ENCODE measurements around the gene NBPF6.
"Not testable (repeated sequence)": the region's sequence is repeated elsewhere in the genome, so short reads cannot be mapped to it uniquely, and the experiment has no call there.

DNA sequence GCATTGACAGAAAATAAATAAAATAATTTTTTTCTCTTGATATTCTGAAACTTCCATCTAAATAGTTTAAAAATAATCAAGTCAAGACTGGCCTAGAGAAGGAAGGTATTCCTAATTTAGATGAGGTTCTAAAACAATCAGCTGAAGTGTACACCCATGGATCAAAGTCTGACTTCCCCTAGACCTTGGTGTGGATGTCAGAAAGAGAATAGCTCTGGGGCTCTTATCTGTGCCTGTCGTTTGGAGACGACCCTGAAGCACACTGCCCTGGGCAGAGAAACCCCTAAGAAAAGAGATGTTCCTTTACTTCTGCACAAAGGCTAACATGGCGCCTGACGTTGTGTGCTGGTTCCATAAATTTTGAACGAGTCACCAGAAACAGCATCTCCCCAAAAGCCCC is 30.0 kb upstream of the NBPF6 start:
- TF ChIP-seq POLR2A (IDR thresholded peaks at IDR 0.05): not testable (repeated sequence)
- TF ChIP-seq, protein P1, sequence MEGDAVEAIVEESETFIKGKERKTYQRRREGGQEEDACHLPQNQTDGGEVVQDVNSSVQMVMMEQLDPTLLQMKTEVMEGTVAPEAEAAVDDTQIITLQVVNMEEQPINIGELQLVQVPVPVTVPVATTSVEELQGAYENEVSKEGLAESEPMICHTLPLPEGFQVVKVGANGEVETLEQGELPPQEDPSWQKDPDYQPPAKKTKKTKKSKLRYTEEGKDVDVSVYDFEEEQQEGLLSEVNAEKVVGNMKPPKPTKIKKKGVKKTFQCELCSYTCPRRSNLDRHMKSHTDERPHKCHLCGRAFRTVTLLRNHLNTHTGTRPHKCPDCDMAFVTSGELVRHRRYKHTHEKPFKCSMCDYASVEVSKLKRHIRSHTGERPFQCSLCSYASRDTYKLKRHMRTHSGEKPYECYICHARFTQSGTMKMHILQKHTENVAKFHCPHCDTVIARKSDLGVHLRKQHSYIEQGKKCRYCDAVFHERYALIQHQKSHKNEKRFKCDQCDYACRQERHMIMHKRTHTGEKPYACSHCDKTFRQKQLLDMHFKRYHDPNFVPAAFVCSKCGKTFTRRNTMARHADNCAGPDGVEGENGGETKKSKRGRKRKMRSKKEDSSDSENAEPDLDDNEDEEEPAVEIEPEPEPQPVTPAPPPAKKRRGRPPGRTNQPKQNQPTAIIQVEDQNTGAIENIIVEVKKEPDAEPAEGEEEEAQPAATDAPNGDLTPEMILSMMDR (IDR thresholded peaks at IDR 0.05): not testable (repeated sequence)

All from uterus (tissue), 2 donors.